DND-41 (cell line): ENCODE results near the gene NLGN2.

ENCODE experiments used
- ATAC-seq: fragments of 200-7000 bp; cut with Tn5 transposase; 3 replicates; pipeline ENCODE4 v1.9.1; 2021; ENCODE audit warnings: low read depth; ENCODE audit not compliant: insufficient read depth
- DNase-seq: peaks from one replicate; pipeline ENCODE4 v3.0.0-alpha.2; 2020
- H2AFZ ChIP-seq: 2 replicates; pipeline ENCODE4 v1.6.0; 2012; ENCODE audit warnings: low read depth, low read length
- H3K27ac ChIP-seq: 2 replicates; pipeline ENCODE4 v1.5.1; 2012; ENCODE audit warnings: low read length, inconsistent platforms
- H3K27me3 ChIP-seq: fragments of 200-600 bp; sonication (generic); 2 replicates; pipeline ENCODE4 v1.6.0; 2012; ENCODE audit warnings: low read length, mild to moderate bottlenecking, inconsistent platforms; ENCODE audit not compliant: insufficient read depth, poor library complexity
- H3K36me3 ChIP-seq: 2 replicates; pipeline ENCODE4 v1.5.1; 2012; ENCODE audit warnings: low read length, inconsistent platforms; ENCODE audit not compliant: insufficient read depth
- H3K4me1 ChIP-seq: 2 replicates; pipeline ENCODE4 v1.5.1; 2012; ENCODE audit warnings: mild to moderate bottlenecking, low read length; ENCODE audit not compliant: insufficient read depth
- H3K4me2 ChIP-seq: 2 replicates; pipeline ENCODE4 v1.6.0; 2012; ENCODE audit warnings: mild to moderate bottlenecking, moderate library complexity, low read length, inconsistent platforms; ENCODE audit not compliant: insufficient read depth
- H3K4me3 ChIP-seq, 2 experiments: fragments of 200-600 bp in 1 of 2; shearing (Covaris generic) in 1 of 2; 2 replicates each; pipeline ENCODE4 v1.5.1; 2012 to 2016; ENCODE audit warnings: inconsistent platforms in 2 of 2, low read length in 2 of 2, mild to moderate bottlenecking in 2 of 2, low read depth in 1 of 2, moderate library complexity in 1 of 2
- H3K79me2 ChIP-seq: 2 replicates; pipeline ENCODE4 v1.6.0; 2012; ENCODE audit warnings: low read length, inconsistent platforms; ENCODE audit not compliant: insufficient read depth
- H3K9ac ChIP-seq: 2 replicates; pipeline ENCODE4 v1.6.0; 2012; ENCODE audit warnings: low read depth, mild to moderate bottlenecking, inconsistent platforms, low read length, moderate library complexity
- H3K9me3 ChIP-seq: 2 replicates; pipeline ENCODE4 v1.5.1; 2012; ENCODE audit warnings: low read length, moderate library complexity, mild to moderate bottlenecking, inconsistent platforms; ENCODE audit not compliant: insufficient read depth, severe bottlenecking
- H4K20me1 ChIP-seq: 2 replicates; pipeline ENCODE4 v1.6.0; 2012; ENCODE audit warnings: low read length; ENCODE audit not compliant: insufficient read depth
- CTCF ChIP-seq: IDR thresholded peaks from 2 replicates; pipeline ENCODE4 v1.5.1; 2012; ENCODE audit warnings: borderline replicate concordance, low read length, moderate library complexity, mild to moderate bottlenecking; ENCODE audit not compliant: poor library complexity, severe bottlenecking; ENCODE audit errors: extremely low read depth
- EZH2 ChIP-seq: IDR thresholded peaks from 3 replicates; pipeline ENCODE4 v1.6.1; 2012; ENCODE audit warnings: borderline replicate concordance, low read depth, mild to moderate bottlenecking, moderate library complexity, low read length, inconsistent platforms; ENCODE audit not compliant: severe bottlenecking

NLGN2 gene

GRCh38 chr17:7467498-7467897 is 59.9 kb downstream of the NLGN2 start:
- DNase-seq (no peak), ATAC-seq (no peak)
- Histone ChIP-seq H3K4me1 (no peaks in the 10 kb centered on the region), H3K36me3 (peaks cover 40% of the 10 kb centered on the region), H4K20me1 (peaks cover 11% of the 10 kb centered on the region; the same call in 1 of the 2 replicates), H3K4me2 (no peak overlapping the region), H3K4me3 (no peak overlapping the region), H3K79me2 (peaks cover 33% of the 10 kb centered on the region), H3K27ac (no peak overlapping the region), H2AFZ (no peak overlapping the region), H3K9me3 (no peaks in the 10 kb centered on the region), H3K9ac (no peak overlapping the region), H3K27me3 (no peaks in the 10 kb centered on the region)
- TF ChIP-seq EZH2 (no peak), CTCF (no peak)

- TF ChIP-seq CTCF (no peak), EZH2 (no peak)
- Histone ChIP-seq H3K4me2 (no peak overlapping the region), H3K27me3 (no peaks in the 10 kb centered on the region), H3K9me3 (no peaks in the 10 kb centered on the region), H3K4me3 (no peak overlapping the region), H3K9ac (no peak overlapping the region), H3K79me2 (peaks cover 37% of the 10 kb centered on the region), H3K4me1 (no peaks in the 10 kb centered on the region), H3K27ac (no peak overlapping the region), H3K36me3 (peaks cover 32% of the 10 kb centered on the region), H4K20me1 (peaks cover 11% of the 10 kb centered on the region; the same call in 1 of the 2 replicates), H2AFZ (no peak overlapping the region)
- no peak for ATAC-seq
- DNase-seq: no peak
Observed at GRCh38 chr17:7468290-7468689, 60.6 kb downstream of the NLGN2 start.

- Histone ChIP-seq H3K79me2 (peaks cover 43% of the 10 kb centered on the region), H3K4me3 (no peak overlapping the region), H3K36me3 (peaks cover 26% of the 10 kb centered on the region), H3K4me1 (no peaks in the 10 kb centered on the region), H3K27me3 (no peaks in the 10 kb centered on the region), H3K9me3 (no peaks in the 10 kb centered on the region), H4K20me1 (0 out of 2 replicates have a peak, but pooled peaks cover 11% of the 10 kb centered on the region), H2AFZ (no peak overlapping the region), H3K27ac (no peak overlapping the region), H3K9ac (no peak overlapping the region), H3K4me2 (no peak overlapping the region)
- TF ChIP-seq CTCF: no peak
- TF ChIP-seq EZH2: no peak
- no peak for ATAC-seq
- DNase-seq: no peak
Observed at GRCh38 chr17:7468804-7469389, 61.3 kb downstream of the NLGN2 start.
